Transverse colon (tissue), 3 donors: ENCODE results near the gene IL22RA2.

Experiments used
- EP300 ChIP-seq: sonication (generic); formaldehyde crosslinking; IDR thresholded peaks from one replicate; pipeline ENCODE4 v1.6.1; 2017; ENCODE audit warnings: antibody characterized with exemption, low read depth
- TF ChIP-seq, protein P1 (sequence below), 5 experiments: fragments of 200-600 bp in 3 of 5; fragments of 450-650 bp in 2 of 5; sonication (generic) in 3 of 5; IDR thresholded peaks; 1 replicate in 2 of 5; 2 replicates in 3 of 5; pipeline ENCODE4 v1.5.1; 2016 to 2017; ENCODE audit warnings: antibody characterized with exemption in 5 of 5, inconsistent platforms in 3 of 5, mild to moderate bottlenecking in 2 of 5, moderate library complexity in 1 of 5

DNA sequence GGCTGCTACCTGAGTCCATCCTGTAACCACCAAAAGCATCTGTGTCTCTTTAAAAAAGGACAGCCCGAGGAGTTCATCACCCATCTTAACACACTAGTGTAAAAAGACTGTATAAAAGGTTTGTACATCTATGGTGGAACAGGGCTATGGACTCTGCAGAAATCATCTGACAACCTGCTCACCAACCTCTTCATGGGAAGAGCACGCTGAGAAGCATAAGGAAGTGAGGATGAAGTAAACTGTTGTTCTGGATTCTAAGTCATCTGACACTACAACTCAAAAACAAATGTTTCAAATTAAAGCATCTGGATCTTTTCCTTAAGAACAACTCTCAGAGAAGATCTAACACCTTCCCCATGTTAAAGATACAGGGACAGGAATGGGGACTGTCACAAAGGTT lies 40.4 kb upstream of the IL22RA2 start:
- TF ChIP-seq EP300, result no peak
- TF ChIP-seq, protein P1, sequence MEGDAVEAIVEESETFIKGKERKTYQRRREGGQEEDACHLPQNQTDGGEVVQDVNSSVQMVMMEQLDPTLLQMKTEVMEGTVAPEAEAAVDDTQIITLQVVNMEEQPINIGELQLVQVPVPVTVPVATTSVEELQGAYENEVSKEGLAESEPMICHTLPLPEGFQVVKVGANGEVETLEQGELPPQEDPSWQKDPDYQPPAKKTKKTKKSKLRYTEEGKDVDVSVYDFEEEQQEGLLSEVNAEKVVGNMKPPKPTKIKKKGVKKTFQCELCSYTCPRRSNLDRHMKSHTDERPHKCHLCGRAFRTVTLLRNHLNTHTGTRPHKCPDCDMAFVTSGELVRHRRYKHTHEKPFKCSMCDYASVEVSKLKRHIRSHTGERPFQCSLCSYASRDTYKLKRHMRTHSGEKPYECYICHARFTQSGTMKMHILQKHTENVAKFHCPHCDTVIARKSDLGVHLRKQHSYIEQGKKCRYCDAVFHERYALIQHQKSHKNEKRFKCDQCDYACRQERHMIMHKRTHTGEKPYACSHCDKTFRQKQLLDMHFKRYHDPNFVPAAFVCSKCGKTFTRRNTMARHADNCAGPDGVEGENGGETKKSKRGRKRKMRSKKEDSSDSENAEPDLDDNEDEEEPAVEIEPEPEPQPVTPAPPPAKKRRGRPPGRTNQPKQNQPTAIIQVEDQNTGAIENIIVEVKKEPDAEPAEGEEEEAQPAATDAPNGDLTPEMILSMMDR (IDR thresholded peaks at IDR 0.05), result no peak
